ENCODE measurements around the gene SOX10. TPM values are rescaled to one million over a fixed set of nuclear protein-coding genes. Genes with fewer than 3 reads are reported as not detected.

SOX10 gene
- polyA plus RNA-seq, 1 donor from 2014 or later, result not detected

- Histone ChIP-seq H3K9me2 (ENCODE audit: insufficient read depth, low read length) (no peaks in the 10 kb centered on the region), H3K4me3 (ENCODE audit: low read length) (no peak overlapping the region), H2AFZ (ENCODE audit: low read depth, low read length) (no peak overlapping the region), H3K4me2 (ENCODE audit: low read length) (no peak overlapping the region), H3F3A (ENCODE audit: insufficient read depth, low read length, poor library complexity, severe bottlenecking) (no peaks in the 10 kb centered on the region), H3K27ac (ENCODE audit: low read length) (no peak overlapping the region), H3K9ac (ENCODE audit: low read length) (no peak overlapping the region), H3K27me3 (ENCODE audit: insufficient read depth, low read depth, low read length) (no peaks in the 10 kb centered on the region), H4K20me1 (ENCODE audit: insufficient read depth) (no peaks in the 10 kb centered on the region), H3K36me3 (ENCODE audit: insufficient read depth, low read length) (no peaks in the 10 kb centered on the region), H3K9me3 (ENCODE audit: low read length) (no peaks in the 10 kb centered on the region), H3K79me2 (replicated peaks; ENCODE audit: insufficient read depth, low read length) (no peaks in the 10 kb centered on the region)
- no peak for TF ChIP-seq REST (IDR thresholded peaks at IDR 0.05; ENCODE audit: borderline replicate concordance)
- no peak for TF ChIP-seq RAD21 (conservative IDR thresholded peaks at IDR 0.05)
- TF ChIP-seq EZH2 (IDR thresholded peaks at IDR 0.05; ENCODE audit: borderline replicate concordance, insufficient read depth, low read length, poor library complexity, severe bottlenecking), result no peak
- no peak for TF ChIP-seq POLR2AphosphoS5 (IDR thresholded peaks at IDR 0.05)
- no peak for TF ChIP-seq SMC3 (conservative IDR thresholded peaks at IDR 0.05; ENCODE audit: poor library complexity)
- no peak for TF ChIP-seq CTCF (IDR thresholded peaks at IDR 0.05; ENCODE audit: poor library complexity, severe bottlenecking)
- TF ChIP-seq EP300 (conservative IDR thresholded peaks at IDR 0.05; ENCODE audit: poor library complexity, severe bottlenecking), result no peak
- TF ChIP-seq MXI1 (conservative IDR thresholded peaks at IDR 0.05; ENCODE audit: poor library complexity, severe bottlenecking), result no peak
Measured at GRCh38 chr22:38029370-38029769, 45.0 kb upstream of the SOX10 start.

GRCh38 chr22:38028344-38029130, 44.2 kb upstream of the SOX10 start:
- H3K79me2 ChIP-seq (replicated peaks; ENCODE audit: insufficient read depth, low read length), result no peaks in the 10 kb centered on the region
- no peaks in the 10 kb centered on the region for H3K9me3 ChIP-seq (ENCODE audit: low read length)
- no peak overlapping the region for H3K9ac ChIP-seq (ENCODE audit: low read length)
- H4K20me1 ChIP-seq (ENCODE audit: insufficient read depth), result no peaks in the 10 kb centered on the region
- H2AFZ ChIP-seq (ENCODE audit: low read depth, low read length), result no peak overlapping the region
- H3F3A ChIP-seq (ENCODE audit: insufficient read depth, low read length, poor library complexity, severe bottlenecking), result no peaks in the 10 kb centered on the region
- H3K27me3 ChIP-seq (ENCODE audit: insufficient read depth, low read depth, low read length), result no peaks in the 10 kb centered on the region
- H3K4me3 ChIP-seq (ENCODE audit: low read length), result no peak overlapping the region
- H3K9me2 ChIP-seq (ENCODE audit: insufficient read depth, low read length), result no peaks in the 10 kb centered on the region
- H3K4me2 ChIP-seq (ENCODE audit: low read length), result no peak overlapping the region
- H3K36me3 ChIP-seq (ENCODE audit: insufficient read depth, low read length), result no peaks in the 10 kb centered on the region
- H3K27ac ChIP-seq (ENCODE audit: low read length), result no peak overlapping the region
- TF ChIP-seq EZH2 (IDR thresholded peaks at IDR 0.05; ENCODE audit: borderline replicate concordance, insufficient read depth, low read length, poor library complexity, severe bottlenecking) (no peak), POLR2AphosphoS5 (IDR thresholded peaks at IDR 0.05) (no peak), MXI1 (conservative IDR thresholded peaks at IDR 0.05; ENCODE audit: poor library complexity, severe bottlenecking) (no peak), EP300 (conservative IDR thresholded peaks at IDR 0.05; ENCODE audit: poor library complexity, severe bottlenecking) (no peak), TAF1 (IDR thresholded peaks at IDR 0.05; ENCODE audit: low read depth) (no peak), RAD21 (conservative IDR thresholded peaks at IDR 0.05) (no peak), SMC3 (conservative IDR thresholded peaks at IDR 0.05; ENCODE audit: poor library complexity) (no peak), REST (IDR thresholded peaks at IDR 0.05; ENCODE audit: borderline replicate concordance) (no peak), CTCF (IDR thresholded peaks at IDR 0.05; ENCODE audit: poor library complexity, severe bottlenecking) (no peak)

All from neural cell (in vitro differentiated cells).